UCSD-AML1 (cell line): ENCODE results near the gene LRRC74A.

Experiments used
- DNase-seq: peaks from one replicate; lab custom pipeline; 2025; ENCODE audit not compliant: unreplicated experiment; lab: John Stamatoyannopoulos, UW

LRRC74A gene

DNA sequence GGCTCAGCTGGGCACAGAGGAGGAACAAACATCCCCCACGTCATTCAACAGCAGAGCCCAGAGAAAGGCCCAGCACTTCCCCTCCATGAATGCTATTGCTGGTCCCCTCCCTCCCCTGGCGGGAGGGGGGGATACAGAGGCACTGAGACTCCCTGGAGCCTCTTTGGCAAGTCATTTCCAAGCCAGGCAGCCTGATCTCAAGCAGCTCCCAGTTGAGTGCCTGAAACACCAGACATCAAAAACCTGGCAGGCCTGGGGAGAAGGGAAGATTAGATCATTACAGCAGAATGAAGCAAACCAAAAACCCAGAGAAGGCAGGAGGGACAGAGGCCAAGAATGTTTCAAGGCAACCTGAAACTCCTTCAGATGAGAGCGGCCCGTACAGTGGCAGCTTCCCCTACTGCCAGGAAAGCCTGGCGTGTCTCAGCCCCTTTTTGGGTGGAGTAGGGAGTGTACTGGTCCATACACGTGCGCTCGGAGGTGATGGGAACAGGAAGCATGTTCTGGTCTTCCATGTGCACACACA is 92.1 kb downstream of the LRRC74A start:
- peak; percentile 60 for DNase-seq

DNA sequence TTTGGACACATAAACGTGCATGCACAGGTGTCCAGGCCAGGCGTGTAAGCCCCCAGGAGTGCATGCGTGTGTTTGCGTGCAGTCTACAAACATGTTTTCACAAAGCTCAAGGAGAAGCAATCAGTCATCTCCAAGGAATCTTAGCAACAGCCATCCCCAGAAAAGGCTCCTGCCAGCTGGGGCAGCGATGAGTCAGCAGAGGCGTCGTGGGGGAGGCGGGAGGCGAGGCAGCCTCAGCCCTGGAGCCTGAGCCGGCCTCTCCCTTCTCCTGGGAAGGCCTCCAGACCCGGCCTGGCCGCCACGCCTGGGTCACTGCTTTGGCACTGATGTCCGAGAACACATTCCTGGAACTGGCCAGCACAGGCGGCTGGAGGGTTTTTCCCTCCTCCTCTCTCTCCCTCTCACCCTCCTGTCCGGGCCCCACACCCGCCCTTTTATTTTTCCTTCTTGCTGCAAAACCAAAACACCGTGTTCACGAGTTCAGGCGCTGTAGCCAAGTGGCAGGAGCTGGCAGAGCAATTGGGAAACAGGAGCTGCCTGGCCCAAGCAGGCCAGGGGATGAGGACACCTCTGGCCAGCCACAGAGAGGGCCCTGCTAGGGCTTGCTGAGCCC is 92.7 kb downstream of the LRRC74A start:
- peak; percentile 70 for DNase-seq
